ENCODE results near the gene TMEM214. TPM values are rescaled to one million over a fixed set of nuclear protein-coding genes. Genes with fewer than 3 reads are reported as not detected.
"Not testable (repeated sequence)": the region's sequence is repeated elsewhere in the genome, so short reads cannot be mapped to it uniquely, and the experiment has no call there.

Gene TMEM214
- total and polyA plus RNA-seq, 12 donors = 24.7 to 53.4 (median 29.4) TPM

DNA sequence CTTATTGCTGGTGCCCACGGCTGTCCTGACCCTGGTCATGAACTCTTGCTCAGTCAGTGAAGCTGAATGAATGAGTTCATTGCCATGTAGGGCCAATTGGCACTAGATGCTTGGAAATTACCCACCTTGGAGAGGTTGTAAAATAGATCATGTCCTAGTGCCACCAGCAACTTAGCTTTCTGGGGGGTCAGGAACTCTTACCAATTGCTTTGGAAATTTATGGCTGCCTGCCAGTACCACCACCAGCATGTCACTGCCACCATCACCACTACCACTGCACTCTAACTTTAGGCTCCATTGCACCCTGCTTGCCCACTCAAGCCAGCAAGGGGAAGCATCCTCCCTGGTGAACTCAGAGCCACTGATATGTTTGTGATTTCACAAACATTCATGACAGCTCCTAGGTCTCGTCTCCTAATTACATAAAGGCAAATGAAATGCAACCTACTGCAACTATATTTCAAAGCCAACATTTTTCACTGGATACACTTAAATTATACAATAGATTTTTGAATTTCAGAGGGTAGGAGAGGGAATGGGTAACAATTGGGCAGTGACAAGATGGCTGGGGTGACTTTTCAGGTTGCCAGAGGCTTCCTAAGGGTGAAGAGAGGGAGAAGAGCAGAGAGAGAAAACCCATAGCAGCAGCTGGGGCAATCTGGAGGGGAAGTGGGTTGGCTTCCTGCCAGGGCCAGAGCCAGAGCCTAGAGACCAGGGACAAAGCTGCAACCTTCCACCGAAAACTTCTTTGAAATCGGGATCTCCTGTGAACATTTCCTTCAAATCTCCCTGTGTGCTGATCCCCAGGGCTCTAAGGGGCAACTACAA, 42.2 kb downstream of the TMEM214 start:
- Histone ChIP-seq H3K4me3 (no peak overlapping the region), H3K9me3 (no peaks in the 10 kb centered on the region), H3K27me3 (no peaks in the 10 kb centered on the region), H3K4me1 (peaks cover 7 to 72% (median 61%) of the 10 kb centered on the region in 9 donors), H3K27ac (peak overlapping the region in 9 of 10 donors; percentile 43 to 98 (median 97)), H3K36me3 (peaks cover 0 to 5% (median 0%) of the 10 kb centered on the region in 9 donors)
- WGBS, 2 donors = 53 to 66% methylated on average over 4 of the region's 4 CpGs
- intact Hi-C loops (cut with DNase I) = no loop called here
- TF ChIP-seq, protein P1, sequence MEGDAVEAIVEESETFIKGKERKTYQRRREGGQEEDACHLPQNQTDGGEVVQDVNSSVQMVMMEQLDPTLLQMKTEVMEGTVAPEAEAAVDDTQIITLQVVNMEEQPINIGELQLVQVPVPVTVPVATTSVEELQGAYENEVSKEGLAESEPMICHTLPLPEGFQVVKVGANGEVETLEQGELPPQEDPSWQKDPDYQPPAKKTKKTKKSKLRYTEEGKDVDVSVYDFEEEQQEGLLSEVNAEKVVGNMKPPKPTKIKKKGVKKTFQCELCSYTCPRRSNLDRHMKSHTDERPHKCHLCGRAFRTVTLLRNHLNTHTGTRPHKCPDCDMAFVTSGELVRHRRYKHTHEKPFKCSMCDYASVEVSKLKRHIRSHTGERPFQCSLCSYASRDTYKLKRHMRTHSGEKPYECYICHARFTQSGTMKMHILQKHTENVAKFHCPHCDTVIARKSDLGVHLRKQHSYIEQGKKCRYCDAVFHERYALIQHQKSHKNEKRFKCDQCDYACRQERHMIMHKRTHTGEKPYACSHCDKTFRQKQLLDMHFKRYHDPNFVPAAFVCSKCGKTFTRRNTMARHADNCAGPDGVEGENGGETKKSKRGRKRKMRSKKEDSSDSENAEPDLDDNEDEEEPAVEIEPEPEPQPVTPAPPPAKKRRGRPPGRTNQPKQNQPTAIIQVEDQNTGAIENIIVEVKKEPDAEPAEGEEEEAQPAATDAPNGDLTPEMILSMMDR (IDR thresholded peaks at IDR 0.05) = no peak
- DNase-seq (peak; percentile 48 to 69), ATAC-seq (no peak)

DNA sequence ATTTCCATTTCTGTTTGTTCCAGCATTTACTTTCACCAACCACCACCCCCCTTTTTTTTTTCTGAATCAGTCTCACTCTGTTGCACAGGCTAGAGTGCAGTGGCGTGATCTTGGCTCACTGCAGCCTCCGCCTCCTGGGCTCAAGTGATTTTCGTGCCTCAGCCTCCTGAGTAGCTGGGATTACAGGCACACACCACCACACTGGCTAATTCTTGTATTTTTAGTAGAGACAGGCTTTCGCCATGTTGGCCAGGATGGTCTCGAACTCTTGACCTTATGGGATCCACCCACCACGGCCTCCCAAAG, 42.8 kb downstream of the TMEM214 start:
- intact Hi-C loops (cut with DNase I); DNase-seq: not testable (repeated sequence)

DNA sequence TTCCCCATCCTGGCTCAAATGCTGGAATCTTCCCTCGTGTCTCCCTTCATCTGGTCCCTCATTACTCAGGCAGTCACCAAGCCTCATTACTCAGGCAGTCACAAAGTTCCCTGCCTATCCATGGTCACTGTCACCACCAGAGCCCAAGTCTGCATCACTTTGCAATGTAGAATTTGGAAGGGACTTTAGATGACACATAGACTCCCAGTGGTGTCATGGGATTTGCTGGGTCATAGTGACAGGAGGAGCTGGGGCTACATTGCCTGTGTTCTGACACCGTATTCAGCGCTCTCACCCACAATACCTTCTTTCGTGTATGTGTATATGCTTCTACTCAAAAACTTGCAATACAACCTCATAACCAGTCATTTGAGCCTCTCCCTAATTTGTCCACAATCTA, 43.6 kb downstream of the TMEM214 start:
- Histone ChIP-seq H3K9me3 (no peaks in the 10 kb centered on the region), H3K36me3 (no peaks in the 10 kb centered on the region), H3K4me3 (no peak overlapping the region), H3K4me1 (peaks cover 4 to 75% (median 60%) of the 10 kb centered on the region in 9 donors), H3K27ac (peak overlapping the region in 5 of 10 donors; percentile 9 to 97 (median 88)), H3K27me3 (no peaks in the 10 kb centered on the region)
- 84 to 85% methylated on average over 4 of the region's 4 CpGs for WGBS, 2 donors
- DNase-seq (no peak), ATAC-seq (no peak)
- intact Hi-C loops (cut with DNase I) = no loop called here
- TF ChIP-seq, protein P1 (IDR thresholded peaks at IDR 0.05) = no peak

More for the DNA sequence above, 42.8 kb downstream of the TMEM214 start:
- Histone ChIP-seq H3K27ac (peak overlapping the region in 8 of 10 donors; percentile 9 to 98 (median 97)), H3K4me1 (peaks cover 3 to 72% (median 61%) of the 10 kb centered on the region in 9 donors)
- not testable (repeated sequence) for H3K36me3 ChIP-seq, H3K9me3 ChIP-seq, ATAC-seq, H3K4me3 ChIP-seq, H3K27me3 ChIP-seq
- 78 to 81% methylated on average over 6 of the region's 6 CpGs for WGBS, 2 donors

DNA sequence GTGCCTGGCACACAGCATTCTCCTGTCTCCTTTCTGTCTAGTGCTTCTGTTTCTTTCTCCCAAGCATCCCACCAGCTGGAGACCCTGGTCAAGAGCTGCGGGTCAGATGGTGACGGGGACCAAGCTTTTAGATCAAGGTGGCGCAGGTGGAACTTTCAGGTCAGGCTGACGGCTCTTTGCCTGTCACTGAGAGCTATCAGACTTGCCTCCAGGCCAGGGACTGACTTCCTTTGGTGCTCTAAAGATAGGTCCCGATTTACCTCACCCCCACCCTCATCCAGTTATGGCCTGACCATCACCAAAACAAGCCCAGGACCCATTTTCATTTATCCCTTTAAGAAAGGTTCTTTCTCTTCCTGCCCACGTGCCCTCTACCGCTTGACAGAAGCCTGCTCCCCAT, 44.5 kb downstream of the TMEM214 start:
- H3K27ac ChIP-seq = peak overlapping the region in 7 of 10 donors; percentile 3 to 90 (median 87)
- TF ChIP-seq, protein P1 (IDR thresholded peaks at IDR 0.05) = no peak
- no peaks in the 10 kb centered on the region for H3K9me3 ChIP-seq
- H3K36me3 ChIP-seq = peaks cover 0 to 4% (median 0%) of the 10 kb centered on the region in 9 donors
- peaks cover 4 to 80% (median 66%) of the 10 kb centered on the region in 9 donors for H3K4me1 ChIP-seq
- 70 to 83% methylated on average over 7 of the region's 7 CpGs for WGBS, 2 donors
- intact Hi-C loops (cut with DNase I) = no loop called here
- H3K4me3 ChIP-seq = no peak overlapping the region
- ATAC-seq (no peak), DNase-seq (no peak)
- no peaks in the 10 kb centered on the region for H3K27me3 ChIP-seq
